ENCODE results near the gene SLC6A2.
A peak's percentile ranks its signal among the peaks of the same experiment; 100 is the strongest.
"Not testable (repeated sequence)": the region's sequence is repeated elsewhere in the genome, so short reads cannot be mapped to it uniquely, and the experiment has no call there.

Gene SLC6A2

GRCh38 chr16:55655897-55656681 is at the start of gene SLC6A2:
TSS of gene SLC6A2 (plus strand) at chr16:55655988. CDS start at chr16:55656695, 707 bp downstream.
- DNase-seq: peak in 1 of 51 donors; percentile 3

- no peak for DNase-seq
Observed at GRCh38 chr16:55613613-55614335, 42.0 kb upstream of the SLC6A2 start.

GRCh38 chr16:55615071-55615470 is 40.7 kb upstream of the SLC6A2 start:
- DNase-seq: no peak

GRCh38 chr16:55615670-55616069 is 40.1 kb upstream of the SLC6A2 start:
- not testable (repeated sequence) for DNase-seq

- DNase-seq: no peak
Observed at GRCh38 chr16:55621771-55622170, 34.0 kb upstream of the SLC6A2 start.

GRCh38 chr16:55622272-55622671 is 33.5 kb upstream of the SLC6A2 start:
- DNase-seq: no peak

GRCh38 chr16:55622930-55623561 is 32.7 kb upstream of the SLC6A2 start:
- no peak for DNase-seq

- DNase-seq: no peak
Observed at GRCh38 chr16:55623640-55624039, 32.1 kb upstream of the SLC6A2 start.

GRCh38 chr16:55624696-55625095 is 31.1 kb upstream of the SLC6A2 start:
- no peak for DNase-seq

- no peak for DNase-seq
Observed at GRCh38 chr16:55625843-55626242, 29.9 kb upstream of the SLC6A2 start.

- no peak for DNase-seq
Observed at GRCh38 chr16:55628306-55628968, 27.4 kb upstream of the SLC6A2 start.

GRCh38 chr16:55630774-55631173 is 25.0 kb upstream of the SLC6A2 start:
- no peak for DNase-seq

GRCh38 chr16:55632259-55632658 is 23.5 kb upstream of the SLC6A2 start:
- no peak for DNase-seq

GRCh38 chr16:55634193-55634592 is 21.6 kb upstream of the SLC6A2 start:
- DNase-seq: no peak

- no peak for DNase-seq
Observed at GRCh38 chr16:55638256-55638655, 17.5 kb upstream of the SLC6A2 start.

GRCh38 chr16:55640701-55641327 is 15.0 kb upstream of the SLC6A2 start:
- DNase-seq: no peak

- no peak for DNase-seq
Observed at GRCh38 chr16:55641430-55642056, 14.2 kb upstream of the SLC6A2 start.

GRCh38 chr16:55642611-55643010 is 13.2 kb upstream of the SLC6A2 start:
- DNase-seq: no peak

- no peak for DNase-seq
Observed at GRCh38 chr16:55643161-55643970, 12.4 kb upstream of the SLC6A2 start.

GRCh38 chr16:55645986-55646385 is 9.8 kb upstream of the SLC6A2 start:
- no peak for DNase-seq
